MM.1S (cell line): ENCODE data around the gene SNAPC1.

Source experiments
- EZH2 ChIP-seq: fragments of 300-600 bp; sonication (generic); optimal IDR thresholded peaks from 2 replicates; pipeline ENCODE3; 2017; ENCODE audit warnings: low read depth, mild to moderate bottlenecking, antibody characterized with exemption, low read length, mixed read lengths
- TF ChIP-seq, protein P1 (sequence below): fragments of 300-600 bp; sonication (generic); IDR thresholded peaks from 2 replicates; pipeline ENCODE4 v1.5.1; 2016; ENCODE audit warnings: antibody characterized with exemption, low read length, mixed read lengths

DNA sequence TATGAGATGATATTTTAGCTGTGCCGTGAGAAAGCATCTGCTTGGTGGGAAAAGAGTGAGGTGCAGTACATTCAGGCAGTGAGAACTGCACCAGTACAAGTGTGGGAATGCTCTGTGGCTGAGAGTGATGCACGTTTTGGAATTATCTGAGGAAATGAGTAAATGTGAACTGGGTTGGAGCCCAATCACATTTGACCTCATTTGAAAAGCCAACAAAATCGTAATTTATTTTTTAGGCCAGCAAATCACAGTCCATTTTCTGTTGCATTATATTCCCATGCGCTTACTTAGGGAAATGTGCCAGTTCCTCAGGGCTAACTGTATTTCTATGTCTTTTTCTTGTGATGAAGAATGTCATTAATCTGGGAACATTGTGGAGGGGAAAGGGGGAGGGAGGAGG is 77.3 kb downstream of the SNAPC1 start:
- TF ChIP-seq, protein P1, sequence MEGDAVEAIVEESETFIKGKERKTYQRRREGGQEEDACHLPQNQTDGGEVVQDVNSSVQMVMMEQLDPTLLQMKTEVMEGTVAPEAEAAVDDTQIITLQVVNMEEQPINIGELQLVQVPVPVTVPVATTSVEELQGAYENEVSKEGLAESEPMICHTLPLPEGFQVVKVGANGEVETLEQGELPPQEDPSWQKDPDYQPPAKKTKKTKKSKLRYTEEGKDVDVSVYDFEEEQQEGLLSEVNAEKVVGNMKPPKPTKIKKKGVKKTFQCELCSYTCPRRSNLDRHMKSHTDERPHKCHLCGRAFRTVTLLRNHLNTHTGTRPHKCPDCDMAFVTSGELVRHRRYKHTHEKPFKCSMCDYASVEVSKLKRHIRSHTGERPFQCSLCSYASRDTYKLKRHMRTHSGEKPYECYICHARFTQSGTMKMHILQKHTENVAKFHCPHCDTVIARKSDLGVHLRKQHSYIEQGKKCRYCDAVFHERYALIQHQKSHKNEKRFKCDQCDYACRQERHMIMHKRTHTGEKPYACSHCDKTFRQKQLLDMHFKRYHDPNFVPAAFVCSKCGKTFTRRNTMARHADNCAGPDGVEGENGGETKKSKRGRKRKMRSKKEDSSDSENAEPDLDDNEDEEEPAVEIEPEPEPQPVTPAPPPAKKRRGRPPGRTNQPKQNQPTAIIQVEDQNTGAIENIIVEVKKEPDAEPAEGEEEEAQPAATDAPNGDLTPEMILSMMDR = no peak
- no peak for TF ChIP-seq EZH2
